ENCODE data around the gene EXOSC10. TPM values are rescaled to one million over a fixed set of nuclear protein-coding genes. Genes with fewer than 3 reads are reported as not detected.

The EXOSC10 gene
- polyA plus RNA-seq, 1 donor = 62.1 TPM

Other genes starting within 250 kb of the EXOSC10 start
- 172 TPM for gene TARDBP, start 87.2 kb downstream of the EXOSC10 start, polyA plus RNA-seq (ENCODE audit: insufficient read length)
- gene MASP2, start 52.6 kb downstream of the EXOSC10 start, polyA plus RNA-seq (ENCODE audit: insufficient read length) = 4.6 TPM
- 71.9 TPM for gene SRM, start 39.9 kb downstream of the EXOSC10 start, polyA plus RNA-seq (ENCODE audit: insufficient read length)
- gene ANGPTL7, start 89.5 kb upstream of the EXOSC10 start, polyA plus RNA-seq (ENCODE audit: insufficient read length) = 0.54 TPM
- 32.2 TPM for gene MTOR, start 162.7 kb upstream of the EXOSC10 start, polyA plus RNA-seq (ENCODE audit: insufficient read length)
- 16.9 TPM for gene UBIAD1, start 173.3 kb upstream of the EXOSC10 start, polyA plus RNA-seq (ENCODE audit: insufficient read length)

Measured in hindlimb muscle (tissue), 1 donor.